H9 (cell line): ENCODE results near the gene MAGOH. TPM values are rescaled to one million over a fixed set of nuclear protein-coding genes. Genes with fewer than 3 reads are reported as not detected.

Experiments used
- DNase-seq: peaks from one replicate; pipeline ENCODE4 v3.0.0-alpha.2; 2017
- H2AFZ ChIP-seq: one replicate; pipeline ENCODE4 v1.6.1; 2013; ENCODE audit warnings: mild to moderate bottlenecking, low read length, control low read depth, moderate library complexity
- H2AK5ac ChIP-seq: 2 replicates; pipeline ENCODE4 v1.6.1; 2013; ENCODE audit warnings: low read length, control low read depth, mixed read lengths; ENCODE audit not compliant: insufficient read length
- H2BK120ac ChIP-seq: one replicate; pipeline ENCODE4 v1.6.1; 2013; ENCODE audit warnings: low read depth, mild to moderate bottlenecking, low read length, control low read depth, inconsistent platforms; ENCODE audit not compliant: poor library complexity, severe bottlenecking
- H2BK12ac ChIP-seq: 2 replicates; pipeline ENCODE4 v1.6.1; 2013; ENCODE audit warnings: low read length, control low read depth, mixed read lengths, low read depth; ENCODE audit not compliant: insufficient read length
- H2BK15ac ChIP-seq: 2 replicates; pipeline ENCODE4 v1.6.1; 2013; ENCODE audit warnings: low read depth, low read length, control low read depth
- H2BK20ac ChIP-seq: one replicate; pipeline ENCODE4 v1.6.1; 2013; ENCODE audit warnings: low read depth, mild to moderate bottlenecking, low read length, control low read depth, inconsistent platforms; ENCODE audit not compliant: poor library complexity, severe bottlenecking
- H2BK5ac ChIP-seq: 2 replicates; pipeline ENCODE4 v1.6.1; 2013; ENCODE audit warnings: low read length, control low read depth, mixed read lengths; ENCODE audit not compliant: insufficient read length
- H3K14ac ChIP-seq: 2 replicates; pipeline ENCODE4 v1.6.1; 2013; ENCODE audit warnings: low read length, control low read depth; ENCODE audit not compliant: insufficient read depth
- H3K18ac ChIP-seq: 2 replicates; pipeline ENCODE4 v1.6.1; 2013; ENCODE audit warnings: low read depth, mild to moderate bottlenecking, mixed read lengths, low read length, control low read depth; ENCODE audit not compliant: insufficient read length
- H3K23ac ChIP-seq: 2 replicates; pipeline ENCODE4 v1.6.1; 2013; ENCODE audit warnings: low read length, control low read depth, mixed read lengths, low read depth; ENCODE audit not compliant: insufficient read length
- H3K23me2 ChIP-seq: 2 replicates; pipeline ENCODE4 v1.6.1; 2013; ENCODE audit warnings: low read depth, mild to moderate bottlenecking, mixed read lengths, low read length, control low read depth; ENCODE audit not compliant: insufficient read length, poor library complexity, severe bottlenecking
- H3K27ac ChIP-seq: 2 replicates; pipeline ENCODE4 v1.5.1; 2013; ENCODE audit warnings: low read length, control low read depth, mixed read lengths, low read depth; ENCODE audit not compliant: insufficient read length
- H3K27me3 ChIP-seq: 2 replicates; pipeline ENCODE4 v1.6.1; 2013; ENCODE audit warnings: low read length, control low read depth, inconsistent platforms; ENCODE audit not compliant: insufficient read depth
- H3K4ac ChIP-seq: 2 replicates; pipeline ENCODE4 v1.6.1; 2013; ENCODE audit warnings: low read depth, mild to moderate bottlenecking, control low read depth, inconsistent platforms, low read length, moderate library complexity
- H3K4me1 ChIP-seq: 2 replicates; pipeline ENCODE4 v1.6.1; 2013; ENCODE audit warnings: low read length, control low read depth, inconsistent platforms; ENCODE audit not compliant: insufficient read depth
- H3K4me2 ChIP-seq: 2 replicates; pipeline ENCODE4 v1.6.1; 2013; ENCODE audit warnings: low read length, control low read depth, mixed read lengths; ENCODE audit not compliant: insufficient read length, insufficient read depth
- H3K56ac ChIP-seq: 2 replicates; pipeline ENCODE4 v1.6.1; 2013; ENCODE audit warnings: low read depth, mild to moderate bottlenecking, mixed read lengths, low read length, control low read depth; ENCODE audit not compliant: insufficient read length
- H3K79me1 ChIP-seq: 2 replicates; pipeline ENCODE4 v1.6.1; 2013; ENCODE audit warnings: low read depth, mild to moderate bottlenecking, moderate library complexity, low read length, control low read depth, inconsistent platforms; ENCODE audit not compliant: insufficient read depth, poor library complexity, severe bottlenecking
- H3K79me2 ChIP-seq: 2 replicates; pipeline ENCODE4 v1.6.1; 2013; ENCODE audit warnings: low read length, control low read depth, inconsistent platforms; ENCODE audit not compliant: insufficient read depth
- H3K9ac ChIP-seq: 2 replicates; pipeline ENCODE4 v1.6.1; 2013; ENCODE audit warnings: low read length, control low read depth, mixed read lengths; ENCODE audit not compliant: insufficient read length; ENCODE audit errors: extremely low read depth
- H3K9me3 ChIP-seq: one replicate; pipeline ENCODE4 v1.6.1; 2013; ENCODE audit warnings: low read depth, low read length, inconsistent platforms; ENCODE audit not compliant: control insufficient read depth
- H3T11ph ChIP-seq: one replicate; pipeline ENCODE4 v1.6.1; 2013; ENCODE audit warnings: mild to moderate bottlenecking, low read length, control low read depth, inconsistent platforms
- H4K20me1 ChIP-seq: one replicate; pipeline ENCODE4 v1.6.1; 2013; ENCODE audit not compliant: control insufficient read depth, insufficient read length, insufficient read depth
- H4K5ac ChIP-seq: 2 replicates; pipeline ENCODE4 v1.6.1; 2013; ENCODE audit warnings: low read depth, mild to moderate bottlenecking, mixed read lengths, low read length, control low read depth; ENCODE audit not compliant: insufficient read length
- H4K8ac ChIP-seq: replicated peaks from 2 replicates; pipeline ENCODE4 v1.6.1; 2013; ENCODE audit warnings: low read length, control low read depth, mixed read lengths, low read depth; ENCODE audit not compliant: insufficient read length
- H4K91ac ChIP-seq: 2 replicates; pipeline ENCODE4 v1.6.1; 2013; ENCODE audit warnings: low read depth, mild to moderate bottlenecking, moderate library complexity, mixed read lengths, low read length, control low read depth; ENCODE audit not compliant: insufficient read length
- H3K27ac Mint-ChIP-seq, 3 experiments: 2 replicates in 2 of 3; 3 replicates in 1 of 3; pipeline ENCODE4 v1.8.0; 2020 to 2021; ENCODE audit warnings: mixed read lengths in 3 of 3, mild to moderate bottlenecking in 1 of 3, moderate library complexity in 1 of 3
- H3K27me3 Mint-ChIP-seq: 2 replicates; pipeline ENCODE4 v1.8.0; 2021; ENCODE audit warnings: low read depth, mild to moderate bottlenecking, moderate library complexity, mixed read lengths
- H3K36me3 Mint-ChIP-seq, 3 experiments: 2 replicates in 2 of 3; 3 replicates in 1 of 3; pipeline ENCODE4 v1.8.0; 2020 to 2021; ENCODE audit warnings: low read depth in 3 of 3, mixed read lengths in 3 of 3; ENCODE audit not compliant: insufficient read depth in 1 of 3
- H3K4me1 Mint-ChIP-seq, 2 experiments: 2 replicates each; pipeline ENCODE4 v1.8.0; 2020; ENCODE audit warnings: mixed read lengths in 2 of 2
- H3K4me3 Mint-ChIP-seq, 2 experiments: 2 replicates in 1 of 2; 3 replicates in 1 of 2; pipeline ENCODE4 v1.8.0; 2020 to 2021; ENCODE audit warnings: mild to moderate bottlenecking in 2 of 2, mixed read lengths in 2 of 2, moderate library complexity in 1 of 2
- H3K9me3 Mint-ChIP-seq, 2 experiments: 2 replicates in 1 of 2; 3 replicates in 1 of 2; pipeline ENCODE4 v1.8.0; 2020; ENCODE audit warnings: mild to moderate bottlenecking in 2 of 2, mixed read lengths in 2 of 2, moderate library complexity in 1 of 2
- CTCF ChIP-seq: fragments of 200-600 bp; sonication (generic); conservative IDR thresholded peaks from 3 replicates; pipeline ENCODE4 v1.8.0; 2021; ENCODE audit warnings: antibody characterized with exemption, mild to moderate bottlenecking
- WGBS: extraction: QIAGEN DNeasy Blood & Tissue Kit; methylation state at CpG from one replicate; pipeline ENCODE4 v1.1.7; 2013; ENCODE audit warnings: missing lambda C conversion rate, low lambda C conversion rate, mixed read lengths; ENCODE audit not compliant: insufficient read length; ENCODE audit errors: extremely low coverage; 5-methylcytosine and 5-hydroxymethylcytosine counted together
- total RNA-seq: library from RNA; stranded (reverse); gene quantifications from 2 replicates; pipeline ENCODE4 v1.2.1, GENCODE V29; 2021

MAGOH gene
- total RNA-seq, 1 experiment from 2014 or later: 81.2 TPM

- TF ChIP-seq CTCF: no peak
- Histone ChIP-seq H2BK5ac (no peak overlapping the region), H3K79me1 (no peaks in the 10 kb centered on the region), H3K23ac (no peak overlapping the region), H4K8ac (no peak overlapping the region), H2BK120ac (no peak overlapping the region), H3K27ac (no peak overlapping the region), H3K27me3 (no peaks in the 10 kb centered on the region), H3K18ac (no peak overlapping the region), H3K4me1 (0 out of 2 replicates have a peak, but pooled peaks cover 3% of the 10 kb centered on the region), H4K5ac (no peak overlapping the region), H3K14ac (no peak overlapping the region), H3K56ac (no peak overlapping the region), H3K4me2 (peak overlapping the region; percentile 46), H2BK15ac (no peak overlapping the region), H3T11ph (no peak overlapping the region), H3K9ac (peak overlapping the region; percentile 75), H4K20me1 (no peaks in the 10 kb centered on the region), H4K91ac (no peak overlapping the region), H3K4ac (no peak overlapping the region), H3K79me2 (no peaks in the 10 kb centered on the region), H3K9me3 (no peaks in the 10 kb centered on the region), H2AK5ac (no peak overlapping the region), H2BK20ac (no peak overlapping the region), H2BK12ac (no peak overlapping the region), H2AFZ (no peak overlapping the region), H3K23me2 (peaks cover 4% of the 10 kb centered on the region)
- no CpG with 5 or more reads among the region's 3 CpGs for WGBS
- Mint-ChIP-seq H3K9me3 (no peaks in the 10 kb centered on the region), H3K27ac (peak overlapping the region; percentile 35 to 96 (median 88); a peak in 5 of 7 replicates), H3K36me3 (peaks cover 0 to 21% (median 13%) of the 10 kb centered on the region in 3 experiments; a peak in 5 of 7 replicates), H3K4me3 (peak overlapping the region; percentile 88 to 93), H3K4me1 (peaks cover 14 to 20% of the 10 kb centered on the region in 2 experiments), H3K27me3 (no peaks in the 10 kb centered on the region)
- DNase-seq: no peak
These were observed 17.4 kb downstream of the MAGOH start for GRCh38 chr1:53220962-53221286.
